Spinal cord (tissue), 10 donors: Measurements from ENCODE around the gene TAF3. TPM values are rescaled to one million over a fixed set of nuclear protein-coding genes. Genes with fewer than 3 reads are reported as not detected.
"Not testable (repeated sequence)": the region's sequence is repeated elsewhere in the genome, so short reads cannot be mapped to it uniquely, and the experiment has no call there.

Experiments
- DNase-seq, 6 donors: peaks; one replicate each; pipeline versions ENCODE4 v3.0.0 to v3.0.0-alpha.2; 2013 to 2015; ENCODE audit warnings: low spot score in 6 of 6, low read depth in 4 of 6
- H3K27ac ChIP-seq: one replicate; pipeline ENCODE4 v1.5.1; 2013; ENCODE audit warnings: low read depth, low read length, control low read depth
- H3K27me3 ChIP-seq: one replicate; pipeline ENCODE4 v1.6.1; 2013; ENCODE audit warnings: low read length; ENCODE audit not compliant: control insufficient read depth, insufficient read depth
- H3K36me3 ChIP-seq: one replicate; pipeline ENCODE4 v1.6.1; 2013; ENCODE audit warnings: low read length; ENCODE audit not compliant: control insufficient read depth, insufficient read depth
- H3K4me1 ChIP-seq: one replicate; pipeline ENCODE4 v1.6.1; 2013; ENCODE audit warnings: low read length; ENCODE audit not compliant: control insufficient read depth, insufficient read depth
- H3K4me3 ChIP-seq: one replicate; pipeline ENCODE4 v1.5.1; 2013; ENCODE audit warnings: low read depth, low read length, control low read depth
- H3K9me3 ChIP-seq: one replicate; pipeline ENCODE4 v1.6.1; 2013; ENCODE audit warnings: low read length; ENCODE audit not compliant: control insufficient read depth, insufficient read depth
- WGBS: methylation state at CpG from one replicate; pipeline ENCODE4 v1.1.5; 2013; ENCODE audit warnings: missing lambda C conversion rate; ENCODE audit not compliant: insufficient coverage; 5-methylcytosine and 5-hydroxymethylcytosine counted together
- polyA plus RNA-seq, 2 donors: library from polyadenylated mRNA; unstranded; fragments of 120-200 nt; gene quantifications; one replicate each; pipeline ENCODE4 v1.2.1, GENCODE V29; 2013; ENCODE audit not compliant: insufficient read length in 2 of 2
- total RNA-seq, 2 donors: library from RNA; depleted of rRNA in 1 of 2; stranded (reverse); fragments of 120-200 nt in 1 of 2; fragments of >200 nt in 1 of 2; gene quantifications; one replicate each; pipeline versions ENCODE4 v1.2.3 to v1.2.4, GENCODE V29; 2013 to 2014
- donor health status: healthy.

The TAF3 gene
- total and polyA plus RNA-seq, 4 donors: 3.8 to 10.8 (median 6.1) TPM

DNA sequence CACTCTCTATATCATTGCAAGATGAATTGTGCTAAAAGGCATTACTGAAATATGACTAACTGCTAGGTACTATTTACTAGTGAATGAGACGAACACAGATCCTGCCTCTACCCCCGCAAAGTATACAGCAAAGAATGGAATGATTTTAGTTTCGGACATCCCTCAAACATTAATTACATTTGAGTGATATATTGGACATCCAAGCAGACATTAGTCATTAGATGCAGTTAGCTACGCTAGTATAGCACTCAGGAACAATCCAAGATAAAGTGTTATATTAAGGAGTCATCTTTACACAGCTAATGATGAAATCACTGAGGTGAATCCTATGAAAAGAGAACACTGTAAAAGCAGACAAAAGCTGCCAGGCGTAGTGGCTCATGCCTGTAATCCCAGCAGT, 7.3 kb upstream of the TAF3 start:
- Histone ChIP-seq H3K27me3 (peaks cover 6% of the 10 kb centered on the region), H3K36me3 (peaks cover 13% of the 10 kb centered on the region), H3K4me3 (no peak overlapping the region), H3K27ac (no peak overlapping the region), H3K4me1 (no peaks in the 10 kb centered on the region), H3K9me3 (no peaks in the 10 kb centered on the region)
- no peak for DNase-seq
- 86% methylated on average over 1 of the region's 5 CpGs for WGBS

DNA sequence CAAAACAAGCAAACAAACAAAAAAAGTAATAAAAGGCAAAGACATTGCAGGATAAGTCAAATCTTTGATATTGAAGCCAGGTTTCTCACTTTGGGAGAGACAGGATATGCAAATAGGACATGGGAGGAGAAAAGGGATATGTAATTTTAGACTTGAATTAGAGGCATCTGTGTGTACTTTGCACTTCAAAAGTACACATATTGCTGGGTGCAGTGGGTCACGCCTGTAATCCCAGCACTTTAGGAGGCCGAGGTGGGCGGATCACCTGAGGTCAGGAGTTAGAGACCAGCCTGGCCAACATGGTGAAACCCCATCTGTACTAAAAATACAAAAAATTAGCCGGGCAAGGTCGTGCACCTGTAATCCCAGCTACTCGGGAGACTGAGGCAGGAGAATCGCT, 6.6 kb upstream of the TAF3 start:
- not testable (repeated sequence) for DNase-seq, H3K4me3 ChIP-seq, H3K27ac ChIP-seq, H3K9me3 ChIP-seq, H3K4me1 ChIP-seq, H3K27me3 ChIP-seq
- 85% methylated on average over 7 of the region's 7 CpGs for WGBS
- H3K36me3 ChIP-seq: peaks cover 11% of the 10 kb centered on the region

GRCh38 chr10:7813481-7813880, 4.8 kb upstream of the TAF3 start:
- no peak for DNase-seq
- Histone ChIP-seq H3K4me3 (no peak overlapping the region), H3K27ac (no peak overlapping the region), H3K27me3 (peaks cover 8% of the 10 kb centered on the region), H3K4me1 (peaks cover 7% of the 10 kb centered on the region), H3K36me3 (peaks cover 6% of the 10 kb centered on the region), H3K9me3 (no peaks in the 10 kb centered on the region)
- WGBS: 49% methylated on average over 3 of the region's 3 CpGs

DNA sequence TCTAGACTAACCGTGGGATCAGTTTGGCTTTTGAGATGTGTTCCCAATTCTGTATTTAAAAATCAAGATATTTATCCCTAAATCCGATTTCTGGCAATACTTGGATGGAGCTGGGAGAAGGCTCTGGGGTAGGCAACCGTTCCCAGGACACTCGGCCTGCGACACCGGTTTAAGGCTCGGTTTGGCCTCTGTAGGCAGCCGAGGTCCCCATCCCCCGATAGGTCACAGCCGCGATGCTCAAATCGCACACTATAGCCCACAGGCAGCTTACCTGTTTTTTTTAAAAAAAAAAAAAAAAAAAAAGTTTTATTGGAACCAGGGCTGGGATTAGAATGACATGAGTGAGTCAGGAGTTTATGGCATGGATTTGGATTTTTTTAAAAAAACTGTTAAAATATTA, 729 bp upstream of the TAF3 start:
- H3K4me1 ChIP-seq: peaks cover 11% of the 10 kb centered on the region
- H3K27ac ChIP-seq: no peak overlapping the region
- WGBS: 6% methylated on average over 5 of the region's 12 CpGs
- no peaks in the 10 kb centered on the region for H3K9me3 ChIP-seq
- H3K27me3 ChIP-seq: peaks cover 8% of the 10 kb centered on the region
- peak overlapping the region; percentile 93 for H3K4me3 ChIP-seq
- H3K36me3 ChIP-seq: peaks cover 4% of the 10 kb centered on the region
- DNase-seq: no peak

DNA sequence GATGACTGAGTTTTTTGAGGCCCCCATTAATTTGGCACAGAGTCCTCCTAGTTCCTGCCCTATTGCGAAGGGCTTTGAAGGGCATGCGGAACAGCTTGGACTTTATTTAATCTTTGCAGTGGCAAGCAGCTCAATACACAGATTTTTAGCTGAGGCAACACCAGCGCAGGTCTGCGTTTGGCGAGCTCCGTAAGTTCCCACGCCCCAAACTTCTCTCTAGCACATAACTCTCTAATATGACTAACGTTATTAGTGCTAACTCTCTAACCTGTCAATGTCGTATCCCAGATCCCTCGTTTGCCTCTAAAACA, 366 bp upstream of the TAF3 start:
- DNase-seq: no peak
- WGBS: 0% methylated on average over 10 of the region's 10 CpGs

DNA sequence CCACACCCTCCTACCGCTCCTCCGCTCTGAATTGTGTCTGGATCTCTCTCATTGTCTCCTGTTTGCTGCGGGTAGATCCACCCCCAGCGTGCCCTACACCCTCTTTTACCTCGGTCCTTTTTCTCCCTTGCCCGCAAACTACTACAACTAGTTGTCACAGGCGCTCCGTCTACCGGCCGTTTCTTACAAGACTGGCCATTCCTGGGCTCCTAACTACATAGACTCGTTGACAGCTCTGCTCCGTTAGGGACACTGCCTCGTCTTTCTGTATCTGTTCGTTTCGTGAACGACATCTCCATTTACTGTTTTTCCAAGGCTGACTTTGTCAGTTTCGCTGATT, 786 bp downstream of the TAF3 start:
- Histone ChIP-seq H3K4me3 (peak overlapping the region; percentile 93), H3K9me3 (no peaks in the 10 kb centered on the region), H3K36me3 (peaks cover 10% of the 10 kb centered on the region), H3K4me1 (peaks cover 11% of the 10 kb centered on the region), H3K27ac (no peak overlapping the region), H3K27me3 (peaks cover 3% of the 10 kb centered on the region)
- WGBS: 0% methylated on average over 13 of the region's 17 CpGs
- DNase-seq: peak; percentile 21 to 85 (median 34)

More for the DNA sequence above, 366 bp upstream of the TAF3 start:
- Histone ChIP-seq H3K9me3 (no peaks in the 10 kb centered on the region), H3K36me3 (peaks cover 4% of the 10 kb centered on the region), H3K4me3 (peak overlapping the region; percentile 93), H3K27ac (no peak overlapping the region), H3K27me3 (peaks cover 8% of the 10 kb centered on the region), H3K4me1 (peaks cover 11% of the 10 kb centered on the region)

DNA sequence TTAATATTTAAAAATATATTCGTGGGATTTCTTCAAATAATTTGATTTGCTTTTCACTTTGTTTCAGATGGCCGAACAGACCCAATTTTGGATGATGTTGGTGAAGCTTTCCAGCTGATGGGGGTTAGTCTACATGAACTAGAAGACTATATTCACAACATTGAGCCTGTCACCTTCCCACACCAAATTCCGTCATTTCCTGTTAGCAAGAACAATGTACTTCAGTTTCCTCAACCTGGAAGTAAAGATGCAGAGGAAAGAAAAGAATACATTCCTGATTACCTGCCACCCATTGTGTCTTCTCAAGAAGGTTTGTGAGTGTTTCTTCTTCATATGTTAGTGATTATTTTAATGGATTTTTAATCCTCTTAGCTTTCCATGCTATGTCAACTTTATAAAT, 5.9 kb downstream of the TAF3 start:
- Histone ChIP-seq H3K27ac (no peak overlapping the region), H3K27me3 (no peaks in the 10 kb centered on the region), H3K9me3 (no peaks in the 10 kb centered on the region), H3K4me3 (no peak overlapping the region), H3K4me1 (peaks cover 4% of the 10 kb centered on the region), H3K36me3 (peaks cover 16% of the 10 kb centered on the region)
- DNase-seq: no peak
- WGBS: no CpG with 5 or more reads among the region's 3 CpGs

GRCh38 chr10:7826971-7827370, 8.7 kb downstream of the TAF3 start:
- no CpG with 5 or more reads among the region's 4 CpGs for WGBS
- H3K9me3 ChIP-seq: no peaks in the 10 kb centered on the region
- no peaks in the 10 kb centered on the region for H3K4me1 ChIP-seq

GRCh38 chr10:7829289-7829834, 11.1 kb downstream of the TAF3 start:
- no peaks in the 10 kb centered on the region for H3K4me1 ChIP-seq
- no peaks in the 10 kb centered on the region for H3K9me3 ChIP-seq
- H3K4me3 ChIP-seq: no peak overlapping the region
- H3K27ac ChIP-seq: no peak overlapping the region
- no peaks in the 10 kb centered on the region for H3K27me3 ChIP-seq
- peaks cover 10% of the 10 kb centered on the region for H3K36me3 ChIP-seq
- DNase-seq: no peak
- no CpG with 5 or more reads among the region's 10 CpGs for WGBS

More at GRCh38 chr10:7826971-7827370, 8.7 kb downstream of the TAF3 start:
- no peak for DNase-seq
- H3K27ac ChIP-seq: no peak overlapping the region
- H3K36me3 ChIP-seq: peaks cover 12% of the 10 kb centered on the region
- no peaks in the 10 kb centered on the region for H3K27me3 ChIP-seq
- H3K4me3 ChIP-seq: no peak overlapping the region

GRCh38 chr10:7832060-7832459, 13.8 kb downstream of the TAF3 start:
- Histone ChIP-seq H3K4me3 (no peak overlapping the region), H3K9me3 (no peaks in the 10 kb centered on the region), H3K27me3 (no peaks in the 10 kb centered on the region), H3K27ac (no peak overlapping the region), H3K36me3 (peaks cover 11% of the 10 kb centered on the region), H3K4me1 (no peaks in the 10 kb centered on the region)
- WGBS: no CpG with 5 or more reads among the region's 1 CpG
- no peak for DNase-seq
